IPS-15b (cell line): ENCODE results near the gene PPP2R5E.

Experiments
- H3K27me3 ChIP-seq: one replicate; pipeline ENCODE4 v1.6.1; 2013; ENCODE audit warnings: low read length; ENCODE audit not compliant: control insufficient read depth, insufficient read depth
- H3K36me3 ChIP-seq: one replicate; pipeline ENCODE4 v1.6.1; 2013; ENCODE audit warnings: low read length; ENCODE audit not compliant: control insufficient read depth, insufficient read depth
- H3K4me1 ChIP-seq: one replicate; pipeline ENCODE4 v1.6.1; 2013; ENCODE audit warnings: mild to moderate bottlenecking, low read length; ENCODE audit not compliant: control insufficient read depth, insufficient read depth
- H3K4me3 ChIP-seq: one replicate; pipeline ENCODE4 v1.5.1; 2013; ENCODE audit warnings: low read depth, low read length
- H3K9ac ChIP-seq: one replicate; pipeline ENCODE4 v1.6.1; 2013; ENCODE audit warnings: low read depth, mild to moderate bottlenecking, low read length
- H3K9me3 ChIP-seq: one replicate; pipeline ENCODE4 v1.6.1; 2013; ENCODE audit warnings: mild to moderate bottlenecking, low read length; ENCODE audit not compliant: control insufficient read depth, insufficient read depth

PPP2R5E gene

DNA sequence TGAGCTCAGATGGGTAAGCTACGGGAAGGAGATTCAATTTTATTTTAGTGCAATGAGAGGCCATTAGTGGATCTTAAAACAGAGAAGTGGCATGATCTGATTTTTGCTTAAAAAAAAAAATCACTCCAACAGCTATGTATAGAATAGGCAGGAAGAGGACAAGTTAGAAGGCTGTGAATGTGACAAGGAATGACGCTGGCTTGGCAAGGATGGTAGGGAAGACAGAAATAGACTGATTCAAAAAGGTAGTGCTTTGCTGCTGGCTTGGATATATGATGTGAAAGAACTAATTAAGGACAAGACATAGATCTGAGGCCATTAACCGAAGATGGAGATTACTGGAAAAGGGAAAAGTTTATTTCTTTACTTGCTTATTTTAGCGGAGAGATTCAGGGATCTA is 119.3 kb downstream of the PPP2R5E start:
- Histone ChIP-seq H3K27me3 (no peaks in the 10 kb centered on the region), H3K9ac (no peak overlapping the region), H3K36me3 (no peaks in the 10 kb centered on the region), H3K9me3 (no peaks in the 10 kb centered on the region), H3K4me3 (no peak overlapping the region), H3K4me1 (peaks cover 3% of the 10 kb centered on the region)

- Histone ChIP-seq H3K4me1 (peaks cover 3% of the 10 kb centered on the region), H3K27me3 (no peaks in the 10 kb centered on the region), H3K9ac (no peak overlapping the region)
Observed at GRCh38 chr14:63423381-63423780, 119.8 kb downstream of the PPP2R5E start.

GRCh38 chr14:63421919-63422318 is 121.3 kb downstream of the PPP2R5E start:
- Histone ChIP-seq H3K9ac (no peak overlapping the region), H3K9me3 (no peaks in the 10 kb centered on the region), H3K36me3 (no peaks in the 10 kb centered on the region), H3K27me3 (no peaks in the 10 kb centered on the region), H3K4me1 (peaks cover 3% of the 10 kb centered on the region), H3K4me3 (no peak overlapping the region)

More at GRCh38 chr14:63423381-63423780, 119.8 kb downstream of the PPP2R5E start:
- Histone ChIP-seq H3K4me3 (no peak overlapping the region), H3K9me3 (no peaks in the 10 kb centered on the region), H3K36me3 (no peaks in the 10 kb centered on the region)

- H3K9me3 ChIP-seq = no peaks in the 10 kb centered on the region
- H3K36me3 ChIP-seq = no peaks in the 10 kb centered on the region
- no peaks in the 10 kb centered on the region for H3K27me3 ChIP-seq
- peaks cover 3% of the 10 kb centered on the region for H3K4me1 ChIP-seq
- H3K4me3 ChIP-seq = no peak overlapping the region
- H3K9ac ChIP-seq = no peak overlapping the region
Observed at GRCh38 chr14:63421226-63421625, 122.0 kb downstream of the PPP2R5E start.

GRCh38 chr14:63418020-63418419 is 125.2 kb downstream of the PPP2R5E start:
- Histone ChIP-seq H3K4me3 (no peak overlapping the region), H3K36me3 (no peaks in the 10 kb centered on the region), H3K9me3 (no peaks in the 10 kb centered on the region), H3K4me1 (peaks cover 3% of the 10 kb centered on the region), H3K27me3 (no peaks in the 10 kb centered on the region), H3K9ac (no peak overlapping the region)

DNA sequence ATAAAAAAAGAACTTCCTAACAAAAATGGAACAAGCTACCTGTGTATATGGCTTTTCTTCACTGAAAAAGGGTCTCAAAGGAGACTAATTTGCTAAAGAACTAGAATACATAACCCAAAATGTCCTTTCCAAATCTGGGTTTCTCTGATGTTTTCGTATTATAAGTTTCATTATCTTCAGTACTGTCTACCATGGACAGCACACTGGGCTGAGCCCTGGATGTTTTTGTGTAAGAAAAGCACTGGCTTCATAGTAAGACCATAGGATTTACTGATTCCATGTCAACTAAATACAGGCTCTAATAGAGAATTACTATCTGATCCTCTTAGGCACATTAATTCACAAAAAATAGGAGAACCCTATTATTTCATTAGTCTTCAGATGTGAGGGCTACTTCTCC is 130.2 kb downstream of the PPP2R5E start:
- Histone ChIP-seq H3K4me3 (no peak overlapping the region), H3K27me3 (no peaks in the 10 kb centered on the region), H3K9me3 (no peaks in the 10 kb centered on the region), H3K9ac (no peak overlapping the region), H3K36me3 (no peaks in the 10 kb centered on the region), H3K4me1 (no peaks in the 10 kb centered on the region)

DNA sequence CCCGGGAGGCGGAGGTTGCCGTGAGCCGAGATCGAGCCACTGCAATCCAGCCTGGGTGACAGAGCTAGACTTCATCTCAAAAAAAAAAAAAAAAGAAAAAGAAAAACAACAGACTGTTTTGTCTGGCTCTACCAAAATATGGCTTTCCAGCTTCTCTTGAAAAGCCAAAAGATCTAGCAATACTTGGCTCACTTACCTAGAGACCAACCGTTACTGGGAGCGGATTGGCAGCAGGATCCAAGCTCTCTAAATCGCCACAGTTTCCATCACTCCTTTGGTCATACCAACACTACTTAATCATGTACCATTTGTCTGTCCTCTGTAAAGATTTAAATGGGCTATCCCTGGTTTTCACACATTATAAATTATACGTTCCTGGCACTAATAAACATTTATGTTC is 136.8 kb downstream of the PPP2R5E start:
- Histone ChIP-seq H3K4me3 (no peak overlapping the region), H3K9me3 (no peaks in the 10 kb centered on the region), H3K4me1 (peaks cover 16% of the 10 kb centered on the region), H3K36me3 (no peaks in the 10 kb centered on the region), H3K9ac (no peak overlapping the region), H3K27me3 (no peaks in the 10 kb centered on the region)

DNA sequence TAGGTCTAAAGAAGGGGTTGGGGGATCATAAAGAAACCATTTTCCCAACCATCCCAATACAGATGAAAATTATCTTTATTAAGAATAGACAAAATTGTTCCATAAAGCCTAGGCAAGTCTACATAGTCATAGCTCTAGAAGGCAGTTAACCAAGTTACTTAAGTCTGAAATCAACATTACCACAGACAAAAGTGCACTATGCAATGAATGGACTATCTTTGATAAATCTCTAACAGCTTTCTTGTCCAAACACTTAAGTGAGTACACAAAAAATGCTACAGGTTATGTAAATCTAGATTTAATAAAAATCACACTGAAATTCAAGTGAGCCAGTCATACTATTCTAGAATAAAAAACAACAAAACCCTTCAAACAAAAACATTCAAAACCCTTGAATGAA is 137.5 kb downstream of the PPP2R5E start:
- Histone ChIP-seq H3K27me3 (no peaks in the 10 kb centered on the region), H3K4me1 (peaks cover 16% of the 10 kb centered on the region), H3K9me3 (no peaks in the 10 kb centered on the region), H3K4me3 (no peak overlapping the region), H3K9ac (no peak overlapping the region), H3K36me3 (no peaks in the 10 kb centered on the region)

GRCh38 chr14:63404906-63405305 is 138.3 kb downstream of the PPP2R5E start:
- peaks cover 16% of the 10 kb centered on the region for H3K4me1 ChIP-seq
- no peaks in the 10 kb centered on the region for H3K36me3 ChIP-seq
- no peaks in the 10 kb centered on the region for H3K27me3 ChIP-seq
- H3K9ac ChIP-seq = no peak overlapping the region
- no peak overlapping the region for H3K4me3 ChIP-seq
- no peaks in the 10 kb centered on the region for H3K9me3 ChIP-seq

GRCh38 chr14:63401646-63402045 is 141.5 kb downstream of the PPP2R5E start:
- peaks cover 2% of the 10 kb centered on the region for H3K36me3 ChIP-seq
- no peak overlapping the region for H3K9ac ChIP-seq
- peaks cover 16% of the 10 kb centered on the region for H3K4me1 ChIP-seq
- no peaks in the 10 kb centered on the region for H3K9me3 ChIP-seq
- no peaks in the 10 kb centered on the region for H3K27me3 ChIP-seq
- no peak overlapping the region for H3K4me3 ChIP-seq

DNA sequence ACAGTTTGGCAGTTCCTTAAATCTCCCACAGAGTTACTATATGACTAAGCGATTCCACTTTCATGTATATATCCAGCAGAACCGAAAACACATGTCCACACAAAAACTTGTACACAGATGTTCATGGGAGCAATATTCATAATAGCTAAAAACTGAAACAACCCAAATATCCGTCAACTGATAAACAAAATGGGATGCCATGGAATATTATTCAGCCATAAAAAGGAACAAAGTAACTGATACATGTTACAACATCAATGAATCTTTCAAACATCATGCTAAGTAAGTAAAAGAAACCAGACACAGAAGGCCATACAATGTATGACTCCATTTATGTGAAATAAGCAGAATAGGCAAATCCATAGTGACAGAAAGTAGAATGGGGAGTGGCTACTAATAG is 144.2 kb downstream of the PPP2R5E start:
- no peaks in the 10 kb centered on the region for H3K4me1 ChIP-seq
- H3K9ac ChIP-seq = no peak overlapping the region
- H3K27me3 ChIP-seq = no peaks in the 10 kb centered on the region
- no peaks in the 10 kb centered on the region for H3K9me3 ChIP-seq
- H3K4me3 ChIP-seq = no peak overlapping the region
- peaks cover 5% of the 10 kb centered on the region for H3K36me3 ChIP-seq

DNA sequence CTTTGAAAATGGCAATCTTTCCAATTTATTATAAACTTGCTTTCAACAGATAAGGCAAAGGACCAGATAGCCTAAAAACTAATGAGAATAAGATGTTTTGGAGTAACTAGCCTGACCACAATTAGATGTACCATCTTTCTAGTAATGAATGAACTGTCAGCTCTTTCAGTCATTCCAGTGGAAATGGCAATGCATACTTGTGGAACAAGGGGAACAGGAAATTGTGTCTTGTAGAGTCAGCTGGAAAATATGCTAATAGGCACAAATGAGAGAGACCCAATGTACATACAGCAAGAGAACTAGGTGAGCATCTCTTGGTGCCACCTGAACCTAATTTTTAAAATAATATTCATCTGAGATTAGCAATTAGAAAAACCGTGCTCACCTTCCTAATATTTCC is 148.3 kb downstream of the PPP2R5E start:
- Histone ChIP-seq H3K4me3 (no peak overlapping the region), H3K9ac (no peak overlapping the region), H3K36me3 (peaks cover 5% of the 10 kb centered on the region), H3K9me3 (no peaks in the 10 kb centered on the region), H3K4me1 (no peaks in the 10 kb centered on the region), H3K27me3 (no peaks in the 10 kb centered on the region)

DNA sequence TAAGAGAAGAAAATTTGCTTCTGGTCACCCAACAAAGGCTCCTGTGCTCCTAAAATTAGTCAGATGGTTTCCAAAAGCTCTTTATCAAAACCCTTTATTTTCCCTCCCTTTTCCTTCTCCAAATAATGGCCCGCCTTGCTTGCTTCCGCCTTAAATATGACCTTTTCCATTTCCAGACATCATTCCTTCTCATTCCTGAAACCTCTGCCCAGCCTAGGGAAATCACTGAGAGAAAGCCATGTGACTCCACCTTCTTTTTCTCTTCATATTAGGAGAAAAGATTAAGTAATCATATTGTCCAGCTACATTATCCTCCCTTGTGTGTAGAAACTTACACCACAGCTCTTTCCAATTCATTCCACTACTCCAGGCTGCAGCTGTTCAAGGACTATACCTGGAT is 148.7 kb downstream of the PPP2R5E start:
- no peaks in the 10 kb centered on the region for H3K9me3 ChIP-seq
- H3K36me3 ChIP-seq = peaks cover 5% of the 10 kb centered on the region
- no peak overlapping the region for H3K9ac ChIP-seq
- no peaks in the 10 kb centered on the region for H3K4me1 ChIP-seq
- H3K27me3 ChIP-seq = no peaks in the 10 kb centered on the region
- no peak overlapping the region for H3K4me3 ChIP-seq
